Tongue (tissue), 2 donors: ENCODE data around the gene EIF3C. TPM values are rescaled to one million over a fixed set of nuclear protein-coding genes. Genes with fewer than 3 reads are reported as not detected.
"Not testable (repeated sequence)": the region's sequence is repeated elsewhere in the genome, so short reads cannot be mapped to it uniquely, and the experiment has no call there.

Experiments
- DNase-seq: peaks from one replicate; pipeline ENCODE4 v3.0.0-alpha.2; 2015
- total RNA-seq: library from RNA; depleted of rRNA; stranded (reverse); fragments of >200 nt; gene quantifications from one replicate; pipeline ENCODE4 v1.2.3, GENCODE V29; 2014

The EIF3C gene, protein sequence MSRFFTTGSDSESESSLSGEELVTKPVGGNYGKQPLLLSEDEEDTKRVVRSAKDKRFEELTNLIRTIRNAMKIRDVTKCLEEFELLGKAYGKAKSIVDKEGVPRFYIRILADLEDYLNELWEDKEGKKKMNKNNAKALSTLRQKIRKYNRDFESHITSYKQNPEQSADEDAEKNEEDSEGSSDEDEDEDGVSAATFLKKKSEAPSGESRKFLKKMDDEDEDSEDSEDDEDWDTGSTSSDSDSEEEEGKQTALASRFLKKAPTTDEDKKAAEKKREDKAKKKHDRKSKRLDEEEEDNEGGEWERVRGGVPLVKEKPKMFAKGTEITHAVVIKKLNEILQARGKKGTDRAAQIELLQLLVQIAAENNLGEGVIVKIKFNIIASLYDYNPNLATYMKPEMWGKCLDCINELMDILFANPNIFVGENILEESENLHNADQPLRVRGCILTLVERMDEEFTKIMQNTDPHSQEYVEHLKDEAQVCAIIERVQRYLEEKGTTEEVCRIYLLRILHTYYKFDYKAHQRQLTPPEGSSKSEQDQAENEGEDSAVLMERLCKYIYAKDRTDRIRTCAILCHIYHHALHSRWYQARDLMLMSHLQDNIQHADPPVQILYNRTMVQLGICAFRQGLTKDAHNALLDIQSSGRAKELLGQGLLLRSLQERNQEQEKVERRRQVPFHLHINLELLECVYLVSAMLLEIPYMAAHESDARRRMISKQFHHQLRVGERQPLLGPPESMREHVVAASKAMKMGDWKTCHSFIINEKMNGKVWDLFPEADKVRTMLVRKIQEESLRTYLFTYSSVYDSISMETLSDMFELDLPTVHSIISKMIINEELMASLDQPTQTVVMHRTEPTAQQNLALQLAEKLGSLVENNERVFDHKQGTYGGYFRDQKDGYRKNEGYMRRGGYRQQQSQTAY
- total RNA-seq, result 102 TPM

DNA sequence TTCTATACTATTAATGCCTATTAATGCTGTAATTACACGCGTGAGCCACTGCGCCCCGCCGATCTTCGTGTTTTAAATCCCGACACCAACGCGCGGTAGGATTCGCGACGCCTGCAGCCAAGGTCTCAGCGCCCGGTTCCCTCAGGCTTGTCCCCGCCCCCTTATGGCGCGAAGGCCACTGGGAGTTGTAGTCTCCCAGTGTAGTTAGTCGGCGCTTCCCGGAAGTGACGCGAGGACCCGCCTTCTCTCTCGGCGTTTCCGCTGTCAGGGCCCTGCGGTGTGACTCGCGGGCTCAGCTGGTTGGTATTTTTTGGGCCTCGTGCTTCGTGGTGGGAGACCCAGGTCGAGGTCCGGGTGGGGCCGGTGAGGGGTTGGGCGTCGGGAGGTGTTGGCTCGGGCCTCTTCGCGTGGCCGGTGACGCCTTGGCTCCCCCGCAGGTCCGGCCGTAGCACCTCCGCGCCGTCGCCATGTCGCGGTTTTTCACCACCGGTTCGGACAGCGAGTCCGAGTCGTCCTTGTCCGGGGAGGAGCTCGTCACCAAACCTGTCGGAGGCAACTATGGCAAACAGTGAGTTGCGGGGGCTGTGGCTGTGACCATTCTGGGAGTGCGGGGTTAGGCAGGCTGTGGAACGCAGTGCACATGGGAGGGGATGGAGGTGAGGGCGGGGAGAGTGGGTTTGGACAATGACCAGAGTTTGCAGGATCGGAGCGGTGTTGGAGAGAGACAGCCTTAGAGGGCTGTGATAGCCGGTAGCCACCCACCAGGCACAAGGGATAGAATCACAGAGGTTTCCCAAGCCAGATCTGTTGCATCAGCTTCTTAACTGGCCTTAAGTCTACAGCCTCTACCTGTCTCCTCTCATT is at the start of gene EIF3C:
TSS of gene EIF3C (plus strand) at position 245 of the 864 bp plus-strand sequence. CDS start at position 468, 223 bp downstream.
- DNase-seq, result not testable (repeated sequence)

DNA sequence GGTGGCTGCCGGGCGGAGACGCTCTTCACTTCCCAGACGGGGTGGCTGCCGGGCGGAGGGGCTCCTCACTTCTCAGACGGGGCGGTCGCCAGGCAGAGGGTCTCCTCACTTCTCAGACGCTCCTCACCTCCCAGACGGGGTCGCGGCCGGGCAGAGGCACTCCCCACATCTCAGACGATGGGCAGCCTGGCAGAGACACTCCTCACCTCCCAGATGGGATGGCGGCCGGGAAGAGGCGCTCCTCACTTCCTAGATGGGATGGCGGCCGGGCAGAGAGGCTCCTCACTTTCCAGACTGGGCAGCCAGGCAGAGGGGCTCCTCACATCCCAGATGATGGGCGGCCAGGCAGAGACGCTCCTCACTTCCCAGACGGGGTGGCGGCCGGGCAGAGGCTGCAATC is 45.0 kb upstream of the EIF3C start:
- not testable (repeated sequence) for DNase-seq

DNA sequence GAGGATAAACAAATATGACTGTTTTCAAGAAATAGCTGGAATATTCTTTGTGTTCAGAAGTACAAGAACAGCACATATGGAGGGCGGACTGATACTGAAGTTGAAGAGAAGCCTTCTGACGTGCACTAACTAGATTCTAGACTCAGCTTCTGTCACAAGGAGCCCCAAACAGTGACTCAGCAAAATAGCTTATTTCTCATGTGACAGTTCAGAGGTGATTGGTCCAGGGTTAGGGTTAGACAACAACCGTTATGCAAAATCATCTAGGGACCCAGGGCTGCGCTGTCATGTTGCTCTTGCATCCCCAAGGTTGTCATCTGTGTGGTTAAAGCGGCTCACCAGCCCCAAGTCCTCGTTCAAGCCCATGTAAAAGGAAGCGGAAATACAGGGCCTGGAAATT is 43.8 kb upstream of the EIF3C start:
- not testable (repeated sequence) for DNase-seq

DNA sequence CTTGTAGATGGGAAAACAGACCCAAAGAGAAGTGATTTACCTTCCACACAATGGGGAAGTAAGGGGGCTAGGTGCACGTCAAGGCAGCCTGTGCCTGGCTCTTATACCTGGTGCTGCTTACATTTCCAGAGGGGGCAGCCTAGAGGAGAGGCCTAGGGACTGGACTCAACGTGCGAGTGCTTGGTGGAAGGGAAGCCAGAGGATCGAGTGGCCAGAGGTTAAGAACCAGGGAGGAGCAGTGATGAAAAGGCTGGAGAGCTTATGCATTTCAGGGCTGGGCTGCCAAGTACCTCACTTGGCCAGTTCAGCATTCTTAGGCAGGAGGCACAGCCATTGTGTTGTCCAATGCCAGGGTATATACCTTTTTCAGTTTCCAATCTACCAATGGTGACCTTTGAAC is 43.1 kb upstream of the EIF3C start:
- DNase-seq, result not testable (repeated sequence)

DNA sequence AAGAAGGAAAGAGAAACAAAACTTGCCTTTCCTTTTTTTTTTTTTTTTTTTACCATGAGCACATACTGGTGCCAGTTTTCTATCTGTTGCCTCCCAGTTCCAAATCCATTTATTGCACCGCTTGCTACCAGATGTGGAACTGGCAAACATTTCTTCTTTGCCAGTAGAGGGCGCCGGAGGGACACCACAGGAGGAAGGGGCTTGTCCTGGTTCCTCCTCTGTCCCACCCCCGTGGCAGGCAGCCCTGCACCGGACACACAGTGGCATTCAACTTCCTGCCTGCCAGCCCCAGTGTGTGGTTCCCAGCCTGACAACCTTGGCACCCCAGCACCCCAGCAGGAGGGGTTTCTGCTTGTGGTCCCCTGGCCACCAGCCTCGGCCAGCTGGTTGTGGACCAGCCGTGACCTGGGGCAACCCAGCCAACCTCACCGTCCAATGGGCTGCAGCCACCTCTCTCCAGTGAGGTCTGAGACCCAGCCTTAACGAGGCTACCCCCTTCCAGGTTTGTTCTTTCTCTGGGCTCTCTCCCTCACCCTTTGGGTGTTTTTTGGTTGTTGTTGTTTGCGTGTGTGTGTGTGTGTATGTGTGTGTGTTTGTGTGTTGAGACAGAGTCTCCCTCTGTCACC is 22.8 kb upstream of the EIF3C start:
- DNase-seq, result not testable (repeated sequence)

DNA sequence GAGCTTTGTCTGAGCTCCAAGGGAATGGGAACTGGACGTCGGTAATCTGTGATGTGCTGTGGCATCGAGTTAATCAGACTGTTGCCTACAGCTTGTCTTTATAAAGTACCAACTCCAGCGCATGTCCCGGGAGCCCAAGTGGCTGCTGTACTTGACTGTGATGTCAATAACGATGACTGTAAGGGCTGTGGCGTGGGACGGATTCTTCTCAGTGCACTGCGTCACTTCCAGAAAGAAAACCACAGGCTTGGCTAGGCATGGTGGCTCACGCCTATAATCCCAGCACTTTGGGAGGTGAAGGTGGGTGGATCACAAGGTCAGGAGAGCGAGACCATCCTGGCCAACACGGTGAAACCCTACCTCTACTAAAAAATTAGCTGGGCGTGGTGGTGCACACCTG is 21.8 kb upstream of the EIF3C start:
- DNase-seq, result not testable (repeated sequence)

DNA sequence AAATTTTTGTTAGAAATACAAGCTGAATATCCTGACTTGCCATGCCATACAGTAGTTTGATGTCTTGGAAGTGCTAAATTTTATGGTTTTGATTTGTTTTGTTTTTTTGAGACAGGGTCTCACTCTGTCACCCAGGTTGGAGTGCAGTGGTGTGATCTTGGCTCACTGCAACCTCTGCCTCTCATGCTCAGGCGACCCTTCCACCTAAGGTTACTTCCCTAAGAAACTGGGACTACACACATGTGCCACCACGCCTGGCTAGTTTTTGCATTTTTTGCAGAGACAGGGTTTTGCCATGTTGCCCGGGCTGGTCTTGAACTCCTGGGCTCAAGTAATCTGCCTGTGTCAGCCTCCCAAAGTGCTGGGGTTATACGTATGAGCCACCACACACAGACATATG is 19.5 kb upstream of the EIF3C start:
- not testable (repeated sequence) for DNase-seq

DNA sequence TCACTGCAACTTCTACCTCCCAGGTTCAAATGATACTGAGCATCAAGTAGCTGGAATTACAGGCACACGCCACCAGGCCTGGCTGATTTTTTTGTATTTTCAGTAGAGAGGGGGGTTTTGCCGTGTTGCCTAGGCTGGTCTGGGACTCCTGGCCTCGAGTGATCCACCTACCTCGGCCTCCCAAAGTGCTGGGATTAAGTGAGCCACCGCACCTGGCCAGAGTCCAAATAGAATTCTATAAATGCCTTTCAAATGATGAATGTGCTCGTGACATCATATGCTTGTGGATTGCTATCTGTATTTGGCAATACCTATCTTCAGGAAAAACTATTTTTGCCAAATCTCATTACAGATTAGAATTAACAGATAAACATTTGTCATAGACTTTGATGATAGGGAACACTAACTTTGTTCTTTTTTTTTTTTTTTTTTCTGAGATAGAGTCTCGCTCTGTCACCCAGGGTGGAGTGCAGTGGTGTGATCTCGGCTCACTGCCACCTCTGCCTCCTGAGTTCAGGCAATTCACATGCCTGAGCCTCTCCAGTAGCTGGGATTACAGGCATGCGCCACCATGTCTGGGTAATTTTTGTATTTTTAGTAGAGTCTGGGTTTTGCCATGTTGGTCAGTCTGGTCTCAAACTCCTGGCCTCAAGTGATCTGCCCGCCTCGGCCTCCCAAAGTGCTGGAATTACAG is 17.9 kb upstream of the EIF3C start:
- not testable (repeated sequence) for DNase-seq

DNA sequence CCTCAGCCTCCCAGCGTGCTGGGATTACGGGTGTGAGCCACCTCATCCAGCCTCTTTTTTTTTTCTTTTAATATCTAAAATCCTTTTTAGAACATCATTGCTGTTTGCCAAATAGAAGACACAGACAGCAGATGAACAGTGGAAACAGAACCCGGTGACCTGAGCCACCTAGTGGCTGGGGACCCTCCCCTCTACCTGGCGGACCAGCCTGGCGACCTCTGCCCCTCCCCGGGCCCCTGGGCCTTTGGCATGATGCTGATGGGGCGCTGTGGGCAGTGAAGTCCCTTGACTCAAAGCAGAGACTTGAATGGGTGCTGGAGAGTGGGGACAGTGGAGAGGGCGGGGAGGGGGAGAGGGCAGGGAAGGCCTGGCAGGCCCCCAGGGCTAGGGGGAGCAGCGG is 11.5 kb upstream of the EIF3C start:
- not testable (repeated sequence) for DNase-seq

DNA sequence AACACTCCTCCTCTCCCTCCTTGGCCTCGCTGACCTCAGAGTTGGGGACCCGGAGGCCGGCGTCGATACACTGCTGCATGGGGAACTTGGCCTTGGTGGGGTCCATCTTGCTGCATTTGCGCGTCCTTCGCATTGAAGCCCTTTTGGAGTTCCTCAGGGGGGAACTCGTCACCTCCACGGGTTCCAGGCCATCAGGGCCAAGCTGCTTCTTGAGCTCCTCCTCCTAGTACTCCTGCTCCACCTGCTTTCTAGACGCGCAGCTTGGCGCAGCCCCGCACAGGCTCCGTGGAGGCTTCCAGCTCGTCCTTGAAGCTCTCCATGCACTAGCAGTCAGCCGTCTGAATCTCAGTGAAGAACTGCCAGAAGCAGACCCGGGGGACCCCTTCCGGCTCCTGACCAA is 10.9 kb upstream of the EIF3C start:
- not testable (repeated sequence) for DNase-seq

DNA sequence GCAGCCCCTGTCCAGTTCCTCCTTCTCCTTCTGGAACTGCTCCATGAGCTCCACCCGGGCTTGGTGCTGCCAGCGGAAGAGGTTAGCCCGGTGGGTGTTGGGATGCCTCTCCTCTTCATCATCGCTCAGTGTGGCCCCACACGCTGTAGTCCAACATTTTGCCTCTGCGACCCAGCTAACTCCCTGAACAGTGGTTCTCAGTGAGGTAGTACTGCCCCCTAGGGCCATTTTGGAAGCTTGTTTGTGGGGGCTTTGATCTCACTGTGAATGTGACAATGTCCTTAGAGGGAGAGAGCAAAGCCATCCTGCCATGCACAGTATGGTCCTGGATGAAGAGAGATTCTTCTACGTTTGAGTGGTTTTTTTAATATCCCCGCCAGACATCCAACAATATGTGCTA is 9.9 kb upstream of the EIF3C start:
- not testable (repeated sequence) for DNase-seq

DNA sequence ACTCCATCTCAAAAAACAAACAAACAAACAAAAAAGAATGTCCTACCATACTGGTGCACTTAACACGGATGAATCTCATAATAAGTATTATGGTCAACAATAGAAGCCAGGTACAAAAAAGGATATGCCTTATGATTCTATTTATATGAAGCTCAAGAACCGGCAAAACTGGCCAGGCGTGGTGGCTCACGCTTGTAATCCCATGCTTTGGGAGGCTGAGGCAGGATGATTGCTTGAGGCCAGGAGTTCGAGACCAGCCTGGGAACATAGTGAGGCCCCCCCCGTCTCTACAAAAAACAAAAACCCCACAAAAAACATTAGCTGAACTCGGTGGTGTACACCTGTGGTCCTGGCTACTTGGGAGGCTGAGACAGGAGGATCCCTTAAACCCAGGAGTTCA is 7.0 kb upstream of the EIF3C start:
- DNase-seq, result not testable (repeated sequence)

DNA sequence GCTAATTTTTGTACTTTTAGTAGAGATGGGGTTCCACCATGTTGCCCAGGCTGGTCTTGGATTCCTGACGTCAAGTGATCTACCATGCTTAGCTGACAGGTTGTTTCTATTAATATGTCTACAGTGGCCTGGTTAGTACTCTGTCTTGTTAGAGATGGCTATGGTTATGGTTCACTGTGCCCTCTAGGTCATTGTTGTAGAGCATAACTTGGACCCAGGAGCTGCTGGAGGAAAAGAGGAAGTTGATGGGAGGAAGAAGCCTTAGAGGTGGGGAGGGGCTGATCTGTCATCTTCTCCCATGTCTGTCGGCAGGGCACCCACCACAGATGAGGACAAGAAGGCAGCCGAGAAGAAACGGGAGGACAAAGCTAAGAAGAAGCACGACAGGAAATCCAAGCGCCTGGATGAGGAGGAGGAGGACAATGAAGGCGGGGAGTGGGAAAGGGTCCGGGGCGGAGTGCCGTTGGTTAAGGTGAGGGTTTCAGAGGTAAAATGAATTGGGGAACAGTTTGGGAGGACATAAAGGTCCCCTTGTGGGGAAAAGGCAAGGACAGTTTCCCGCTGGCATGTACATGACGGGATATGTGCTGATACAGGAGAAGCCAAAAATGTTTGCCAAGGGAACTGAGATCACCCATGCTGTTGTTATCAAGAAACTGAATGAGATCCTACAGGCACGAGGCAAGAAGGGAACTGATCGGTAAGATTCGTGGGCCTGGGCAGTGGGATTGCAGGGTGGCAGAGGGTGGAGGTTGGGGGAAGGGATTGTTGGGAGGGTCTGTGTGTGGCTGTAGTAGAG is 11.8 kb downstream of the EIF3C start:
- not testable (repeated sequence) for DNase-seq

DNA sequence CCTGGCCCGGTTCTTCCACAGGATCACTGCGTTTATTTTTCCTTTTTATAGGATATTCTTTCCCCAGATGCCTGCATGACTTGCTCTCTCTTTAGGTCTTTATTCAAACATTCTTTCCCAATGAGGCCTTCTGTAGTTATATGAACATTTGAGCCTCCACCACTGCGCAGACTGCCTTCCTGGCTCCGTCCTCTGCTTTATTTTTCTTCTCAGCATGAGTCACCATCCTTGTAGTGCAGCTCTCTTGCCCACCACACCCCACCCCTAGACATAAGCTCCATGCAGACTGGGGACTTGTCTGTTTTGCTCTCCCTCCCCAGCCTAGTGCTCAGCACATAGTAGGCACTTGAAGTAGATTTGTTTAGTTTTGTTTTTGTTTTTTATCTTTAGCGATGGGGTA is 20.0 kb downstream of the EIF3C start:
- DNase-seq, result not testable (repeated sequence)

DNA sequence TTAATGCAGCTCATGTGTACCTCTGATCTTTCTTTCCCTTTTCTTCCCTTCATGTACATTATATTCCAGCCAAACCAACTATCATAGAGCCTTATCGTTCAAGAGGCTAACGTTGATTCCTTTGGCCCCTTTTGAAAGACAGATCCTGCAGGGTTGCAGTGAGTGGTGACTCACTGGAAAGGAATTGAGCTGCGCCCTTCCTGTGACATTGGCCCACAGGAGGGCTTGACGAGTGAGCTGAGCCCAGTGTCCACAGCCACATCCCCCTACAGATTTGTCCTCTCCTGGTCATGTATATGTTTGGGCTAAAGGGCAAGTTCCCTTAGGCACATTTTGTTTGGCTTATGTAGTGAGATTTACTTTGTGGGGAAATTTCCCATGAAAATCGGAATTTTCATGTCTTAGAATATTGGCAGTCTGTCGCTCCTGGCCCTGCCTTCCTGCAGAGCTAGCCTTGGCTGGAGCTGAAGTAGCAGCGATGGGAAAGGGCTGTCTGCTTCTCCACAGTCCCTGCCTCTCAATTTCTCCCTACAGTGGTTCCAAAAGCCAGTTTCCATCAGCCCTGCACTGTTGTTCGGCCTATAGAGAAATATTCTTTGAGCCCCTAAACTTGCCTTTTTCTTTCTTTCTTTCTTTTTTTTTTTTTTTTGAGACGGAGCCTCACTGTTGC is 21.3 kb downstream of the EIF3C start:
- DNase-seq, result not testable (repeated sequence)

DNA sequence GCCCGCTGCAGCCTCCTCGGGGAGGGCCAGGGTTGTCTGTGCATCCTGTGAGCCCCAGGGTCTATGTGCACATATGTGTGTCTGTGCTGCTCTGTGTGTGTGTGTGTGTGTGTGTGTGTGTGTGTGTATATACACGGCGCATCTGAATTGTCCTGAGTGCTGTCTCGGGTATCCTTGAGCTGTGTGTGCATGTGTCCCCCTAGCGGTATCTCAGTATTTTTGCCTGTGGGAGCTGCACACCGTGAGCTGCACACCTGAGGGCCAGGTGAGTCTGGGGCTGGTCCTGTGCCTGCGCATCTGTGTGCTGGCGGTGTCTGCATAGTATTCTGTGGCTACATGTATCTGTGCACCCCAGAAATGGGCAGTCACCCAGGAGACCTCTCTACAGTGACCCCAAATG is 28.5 kb downstream of the EIF3C start:
- not testable (repeated sequence) for DNase-seq

DNA sequence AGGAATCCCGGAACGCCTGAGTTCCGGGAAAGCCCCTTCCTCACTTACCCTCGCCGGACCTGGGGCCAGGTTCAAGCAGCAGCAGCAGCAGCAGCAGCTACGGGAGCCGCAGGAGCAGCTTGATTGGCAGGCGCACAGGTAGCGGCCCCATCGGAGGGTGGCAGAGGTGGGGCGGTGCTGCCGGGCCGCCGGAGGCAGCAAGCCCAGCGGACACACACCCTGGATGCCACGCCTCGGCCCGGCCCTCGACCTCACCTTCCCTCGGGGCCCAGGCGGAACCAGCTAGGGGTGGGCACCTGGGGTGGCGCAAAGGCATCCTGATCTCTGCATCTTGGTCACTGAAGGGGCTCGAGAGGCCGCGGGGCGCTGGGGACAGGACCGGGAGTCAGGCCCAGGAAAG is 29.4 kb downstream of the EIF3C start:
- DNase-seq, result not testable (repeated sequence)

DNA sequence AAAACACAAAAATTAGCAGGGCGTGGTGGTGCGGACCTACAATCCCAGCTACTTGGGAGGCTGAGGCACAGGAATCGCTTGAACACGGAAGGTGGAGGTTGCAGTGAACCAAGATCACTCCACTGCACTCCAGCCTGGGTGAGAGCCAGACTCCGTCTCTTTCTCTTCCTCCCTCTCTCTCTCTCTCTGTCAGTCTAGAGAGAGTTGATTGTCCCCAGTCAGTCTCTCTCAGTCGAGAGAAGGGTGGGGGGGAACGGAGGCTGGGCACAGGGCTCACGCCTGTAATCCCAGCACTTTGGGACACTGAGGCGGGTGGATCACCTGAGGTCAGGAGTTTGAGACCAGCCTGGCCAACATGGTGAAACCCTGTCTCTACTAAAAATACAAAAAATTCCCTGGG is 30.0 kb downstream of the EIF3C start:
- DNase-seq, result not testable (repeated sequence)

DNA sequence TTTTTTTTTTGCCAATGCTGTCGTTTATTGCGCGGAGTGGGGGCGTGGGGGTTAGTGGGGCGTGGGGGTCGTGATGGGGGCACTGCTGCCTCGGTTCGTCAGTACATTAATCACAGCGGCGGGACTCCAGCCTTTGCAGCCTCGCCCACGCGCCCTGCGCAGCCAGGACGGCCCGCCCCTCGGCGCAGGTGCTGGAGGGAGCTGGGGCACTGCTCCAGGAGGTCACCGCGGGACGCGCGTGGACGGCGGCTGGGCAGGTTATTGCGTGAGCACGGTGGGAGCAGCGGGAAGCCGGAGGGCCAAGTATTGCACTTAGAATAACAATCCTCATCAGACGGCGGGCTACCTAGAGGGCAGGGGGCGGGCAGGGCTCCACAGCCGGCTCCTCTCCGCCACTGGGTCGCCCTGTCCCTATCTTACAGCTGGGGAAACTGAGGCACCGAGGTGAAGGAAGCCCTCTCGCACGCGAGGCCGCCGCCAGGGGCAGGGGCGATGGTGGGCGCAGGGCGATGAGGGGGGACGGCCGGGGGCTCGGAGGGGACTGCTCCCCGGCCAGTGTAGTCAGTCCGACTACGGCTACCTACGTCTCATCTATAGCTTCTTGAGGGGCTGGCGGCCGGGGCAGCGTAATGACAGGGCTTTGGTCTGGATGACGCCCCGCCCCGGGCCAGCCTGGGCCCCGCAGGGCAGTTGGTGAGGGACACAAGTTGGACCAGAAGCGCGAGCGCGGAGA is 35.5 kb downstream of the EIF3C start:
- DNase-seq, result not testable (repeated sequence)
